GM23248 (cell line): Measurements from ENCODE around the gene POLA2. TPM values are rescaled to one million over a fixed set of nuclear protein-coding genes. Genes with fewer than 3 reads are reported as not detected.
A peak's percentile ranks its signal among the peaks of the same experiment; 100 is the strongest.

Experiments
- DNase-seq: peaks from one replicate; pipeline ENCODE4 v3.0.0-alpha.2; 2015
- H2AFZ ChIP-seq: fragments of 200-600 bp; sonication (generic); 2 replicates; pipeline ENCODE4 v1.6.1; 2016; ENCODE audit warnings: antibody characterized with exemption
- H3F3A ChIP-seq: fragments of 200-600 bp; sonication (generic); 2 replicates; pipeline ENCODE4 v1.6.1; 2016; ENCODE audit warnings: mild to moderate bottlenecking, antibody characterized with exemption, mixed run types; ENCODE audit not compliant: insufficient read depth
- H3K27ac ChIP-seq: fragments of 200-600 bp; sonication (generic); 2 replicates; pipeline ENCODE4 v1.5.1; 2016; ENCODE audit warnings: mild to moderate bottlenecking
- H3K27me3 ChIP-seq: fragments of 200-600 bp; sonication (generic); replicated peaks from 2 replicates; pipeline ENCODE4 v1.6.1; 2016; ENCODE audit warnings: mild to moderate bottlenecking; ENCODE audit not compliant: insufficient read depth
- H3K36me3 ChIP-seq: fragments of 200-600 bp; sonication (generic); 2 replicates; pipeline ENCODE4 v1.6.1; 2016; ENCODE audit warnings: low read depth, mild to moderate bottlenecking
- H3K4me1 ChIP-seq: fragments of 200-600 bp; sonication (generic); 2 replicates; pipeline ENCODE4 v1.6.1; 2016; ENCODE audit warnings: mild to moderate bottlenecking; ENCODE audit not compliant: insufficient read depth
- H3K4me2 ChIP-seq: fragments of 200-600 bp; sonication (generic); one replicate; pipeline ENCODE4 v1.6.1; 2016; ENCODE audit warnings: mild to moderate bottlenecking; ENCODE audit not compliant: unreplicated experiment
- H3K4me3 ChIP-seq: fragments of 200-600 bp; sonication (generic); 2 replicates; pipeline ENCODE4 v1.5.1; 2016; ENCODE audit warnings: mild to moderate bottlenecking
- H3K79me2 ChIP-seq: fragments of 200-600 bp; sonication (generic); 2 replicates; pipeline ENCODE4 v1.6.1; 2016; ENCODE audit warnings: mild to moderate bottlenecking; ENCODE audit not compliant: insufficient read depth
- H3K9ac ChIP-seq: fragments of 200-600 bp; sonication (generic); 2 replicates; pipeline ENCODE4 v1.6.1; 2016; ENCODE audit warnings: mild to moderate bottlenecking
- H3K9me2 ChIP-seq: fragments of 200-600 bp; sonication (generic); 2 replicates; pipeline ENCODE4 v1.6.1; 2016; ENCODE audit warnings: mixed run types, mild to moderate bottlenecking, moderate library complexity; ENCODE audit not compliant: insufficient read depth
- H3K9me3 ChIP-seq: fragments of 200-600 bp; sonication (generic); one replicate; pipeline ENCODE4 v1.6.1; 2017; ENCODE audit warnings: low read depth
- H4K20me1 ChIP-seq: fragments of 200-600 bp; sonication (generic); 2 replicates; pipeline ENCODE4 v1.6.0; 2016; ENCODE audit not compliant: insufficient read depth
- EZH2 ChIP-seq: fragments of 200-600 bp; sonication (generic); IDR thresholded peaks from 2 replicates; pipeline ENCODE4 v1.6.1; 2018; ENCODE audit warnings: antibody characterized with exemption, mild to moderate bottlenecking; ENCODE audit not compliant: insufficient read depth, poor library complexity, severe bottlenecking
- EZH2phosphoT487 ChIP-seq: fragments of 200-600 bp; sonication (generic); IDR thresholded peaks from 2 replicates; pipeline ENCODE4 v1.6.1; 2018; ENCODE audit warnings: antibody characterized with exemption, moderate library complexity, mild to moderate bottlenecking, low read depth; ENCODE audit not compliant: insufficient read depth
- WGBS, 2 experiments: methylation state at CpG; one replicate each; pipeline ENCODE4 v1.1.6; 2015 to 2017; ENCODE audit warnings: low lambda C conversion rate in 2 of 2, low coverage in 1 of 2; ENCODE audit errors: missing lambda C conversion rate in 2 of 2; 5-methylcytosine and 5-hydroxymethylcytosine counted together
- in situ Hi-C: fragments of 300-500 bp; cut with MboI; formaldehyde crosslinking; loops from 2 replicates; pipeline ENCODE4 v1.15.0; 2020
- polyA plus RNA-seq: library from polyadenylated mRNA; unstranded; fragments of >200 nt; fragmentation: Nextera tagmentation; extraction: Ambion mirVana; gene quantifications from 2 replicates; pipeline ENCODE4 v1.2.1, GENCODE V29; 2016
- total RNA-seq: library from RNA; depleted of rRNA; stranded (reverse); fragments of >200 nt; shearing (Covaris generic); gene quantifications from 2 replicates; pipeline ENCODE4 v1.2.3, GENCODE V29; 2014; rRNA removed

The POLA2 gene
- total and polyA plus RNA-seq, 2 experiments from 2014 or later: 8.6 to 8.7 TPM

GRCh38 chr11:65338676-65339075, 76.9 kb downstream of the POLA2 start:
- peaks cover 94% of the 10 kb centered on the region for H3K79me2 ChIP-seq
- H3K27me3 ChIP-seq: no peaks in the 10 kb centered on the region
- in situ Hi-C loops: no loop called here
- peaks cover 9% of the 10 kb centered on the region for H3K4me1 ChIP-seq
- no peak overlapping the region for H2AFZ ChIP-seq
- no peaks in the 10 kb centered on the region for H3K9me2 ChIP-seq
- peaks cover 25% of the 10 kb centered on the region for H3K36me3 ChIP-seq
- no peak overlapping the region for H3K4me3 ChIP-seq
- WGBS, 2 experiments: 68 to 74% methylated on average over 7 of the region's 7 CpGs
- no peak overlapping the region for H3K9ac ChIP-seq
- H3K27ac ChIP-seq: no peak overlapping the region
- H3F3A ChIP-seq: peaks cover 16% of the 10 kb centered on the region; the same call in 1 of the 2 replicates
- TF ChIP-seq EZH2: no peak
- TF ChIP-seq EZH2phosphoT487: no peak
- H3K4me2 ChIP-seq: no peak overlapping the region
- DNase-seq: no peak
- peaks cover 17% of the 10 kb centered on the region; the same call in 1 of the 2 replicates for H4K20me1 ChIP-seq
- no peaks in the 10 kb centered on the region for H3K9me3 ChIP-seq

DNA sequence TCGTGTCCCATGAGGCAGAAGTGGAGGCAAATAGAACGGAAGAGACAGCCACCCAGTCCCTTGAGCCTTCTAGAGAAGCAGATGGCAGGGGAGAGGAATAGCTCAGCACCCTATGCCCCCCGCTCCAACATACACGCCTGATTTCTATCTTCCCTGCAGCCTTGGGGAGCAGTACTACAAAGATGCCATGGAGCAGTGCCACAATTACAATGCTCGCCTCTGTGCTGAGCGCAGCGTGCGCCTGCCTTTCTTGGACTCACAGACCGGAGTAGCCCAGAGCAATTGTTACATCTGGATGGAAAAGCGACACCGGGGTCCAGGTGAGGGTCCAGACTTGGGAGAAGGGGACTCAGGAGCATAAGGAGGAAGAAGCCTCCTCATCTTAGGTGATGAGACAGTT, 78.5 kb downstream of the POLA2 start:
- peaks cover 7% of the 10 kb centered on the region; the same call in 1 of the 2 replicates for H3F3A ChIP-seq
- H3K36me3 ChIP-seq: peaks cover 32% of the 10 kb centered on the region
- H3K27me3 ChIP-seq: no peaks in the 10 kb centered on the region
- in situ Hi-C loops: no loop called here
- H4K20me1 ChIP-seq: peaks cover 13% of the 10 kb centered on the region; the same call in 1 of the 2 replicates
- H3K79me2 ChIP-seq: peaks cover 82% of the 10 kb centered on the region
- H3K4me3 ChIP-seq: no peak overlapping the region
- DNase-seq: no peak
- H3K9ac ChIP-seq: no peak overlapping the region
- no peaks in the 10 kb centered on the region for H3K9me3 ChIP-seq
- no peak overlapping the region for H3K4me2 ChIP-seq
- no peaks in the 10 kb centered on the region for H3K9me2 ChIP-seq
- 84% methylated on average over 11 of the region's 11 CpGs for WGBS, 2 experiments
- no peak overlapping the region for H2AFZ ChIP-seq
- TF ChIP-seq EZH2phosphoT487 (no peak), EZH2 (no peak)
- H3K27ac ChIP-seq: no peak overlapping the region
- peaks cover 6% of the 10 kb centered on the region for H3K4me1 ChIP-seq

- Histone ChIP-seq H3F3A (no peaks in the 10 kb centered on the region; the same call in 1 of the 2 replicates), H2AFZ (no peak overlapping the region), H3K4me3 (no peak overlapping the region), H3K4me2 (no peak overlapping the region), H3K9me2 (no peaks in the 10 kb centered on the region), H3K79me2 (peaks cover 65% of the 10 kb centered on the region), H4K20me1 (peaks cover 11% of the 10 kb centered on the region; the same call in 1 of the 2 replicates), H3K9me3 (no peaks in the 10 kb centered on the region), H3K27me3 (no peaks in the 10 kb centered on the region), H3K36me3 (peaks cover 47% of the 10 kb centered on the region), H3K9ac (no peak overlapping the region), H3K4me1 (no peaks in the 10 kb centered on the region), H3K27ac (no peak overlapping the region)
- TF ChIP-seq EZH2 (no peak), EZH2phosphoT487 (no peak)
- 74 to 76% methylated on average over 3 of the region's 3 CpGs for whole genome bisulfite sequencing, 2 experiments
- DNase-seq: peak; percentile 40
- in situ Hi-C loops: no loop called here
Measured at GRCh38 chr11:65341856-65342255, 80.1 kb downstream of the POLA2 start.

Other genes with a start within 250 kb of the POLA2 start
- gene ARL2, start 247.8 kb upstream of the POLA2 start, total RNA-seq: 96.6 and 115 TPM in 2 replicates
- gene ARL2, start 247.8 kb upstream of the POLA2 start, polyA plus RNA-seq: 143 and 155 TPM in 2 replicates
- 14.9 and 17.5 TPM in 2 replicates for gene SNX15, start 234.5 kb upstream of the POLA2 start, total RNA-seq
- 17.2 and 17.7 TPM in 2 replicates for gene SNX15, start 234.5 kb upstream of the POLA2 start, polyA plus RNA-seq
- 8.0 and 14.9 TPM in 2 replicates for gene SAC3D1, start 220.8 kb upstream of the POLA2 start, total RNA-seq
- 12.8 and 13.2 TPM in 2 replicates for gene SAC3D1, start 220.8 kb upstream of the POLA2 start, polyA plus RNA-seq
- 37.7 and 40.7 TPM in 2 replicates for gene NAALADL1, start 203.4 kb upstream of the POLA2 start, total RNA-seq
- 26.6 and 27.9 TPM in 2 replicates for gene NAALADL1, start 203.4 kb upstream of the POLA2 start, polyA plus RNA-seq
- gene CDCA5, start 177.9 kb upstream of the POLA2 start, total RNA-seq: 16.8 and 17.5 TPM in 2 replicates
- 11.9 and 12.4 TPM in 2 replicates for gene CDCA5, start 177.9 kb upstream of the POLA2 start, polyA plus RNA-seq
- gene ZFPL1, start 177.7 kb upstream of the POLA2 start, total RNA-seq: 55.2 and 66.8 TPM in 2 replicates
- 62.8 and 64.9 TPM in 2 replicates for gene ZFPL1, start 177.7 kb upstream of the POLA2 start, polyA plus RNA-seq
- 285 and 339 TPM in 2 replicates for gene VPS51, start 165.7 kb upstream of the POLA2 start, total RNA-seq
- 30.7 and 37.1 TPM in 2 replicates for gene VPS51, start 165.7 kb upstream of the POLA2 start, polyA plus RNA-seq
- gene TM7SF2, start 150.1 kb upstream of the POLA2 start, total RNA-seq: 0.65 and 0.89 TPM in 2 replicates
- gene TM7SF2, start 150.1 kb upstream of the POLA2 start, polyA plus RNA-seq: 2.5 and 2.6 TPM in 2 replicates
- gene ZNHIT2, start 144.3 kb upstream of the POLA2 start, total RNA-seq: 12.3 and 13.2 TPM in 2 replicates
- 15.5 and 15.6 TPM in 2 replicates for gene ZNHIT2, start 144.3 kb upstream of the POLA2 start, polyA plus RNA-seq
- 180 and 199 TPM in 2 replicates for gene FAU, start 139.8 kb upstream of the POLA2 start, total RNA-seq
- gene FAU, start 139.8 kb upstream of the POLA2 start, polyA plus RNA-seq: 342 and 365 TPM in 2 replicates
- 65.6 and 78.4 TPM in 2 replicates for gene MRPL49, start 139.6 kb upstream of the POLA2 start, total RNA-seq
- gene MRPL49, start 139.6 kb upstream of the POLA2 start, polyA plus RNA-seq: 48.6 and 53.3 TPM in 2 replicates
- 29.5 and 64.2 TPM in 2 replicates for gene SYVN1, start 127.4 kb upstream of the POLA2 start, total RNA-seq
- gene SYVN1, start 127.4 kb upstream of the POLA2 start, polyA plus RNA-seq: 18.0 and 21.2 TPM in 2 replicates
- not detected in 2 replicates for gene SPDYC, start 91.7 kb upstream of the POLA2 start, total RNA-seq
- not detected in 2 replicates for gene SPDYC, start 91.7 kb upstream of the POLA2 start, polyA plus RNA-seq
- 127 and 145 TPM in 2 replicates for gene CAPN1, start 80.0 kb upstream of the POLA2 start, total RNA-seq
- gene CAPN1, start 80.0 kb upstream of the POLA2 start, polyA plus RNA-seq: 106 and 110 TPM in 2 replicates
- gene CDC42EP2, start 52.9 kb downstream of the POLA2 start, total RNA-seq: 32.1 and 32.6 TPM in 2 replicates
- 37.9 and 40.3 TPM in 2 replicates for gene CDC42EP2, start 52.9 kb downstream of the POLA2 start, polyA plus RNA-seq
- gene DPF2, start 71.9 kb downstream of the POLA2 start, total RNA-seq: 27.7 and 30.0 TPM in 2 replicates
- 51.2 and 54.1 TPM in 2 replicates for gene DPF2, start 71.9 kb downstream of the POLA2 start, polyA plus RNA-seq
- gene TIGD3, start 92.8 kb downstream of the POLA2 start, total RNA-seq: not detected in 2 replicates
- gene TIGD3, start 92.8 kb downstream of the POLA2 start, polyA plus RNA-seq: not detected in 2 replicates
- gene SLC25A45, start 120.7 kb downstream of the POLA2 start, total RNA-seq: 3.6 and 6.4 TPM in 2 replicates
- 3.7 and 3.9 TPM in 2 replicates for gene SLC25A45, start 120.7 kb downstream of the POLA2 start, polyA plus RNA-seq
- 80.2 and 106 TPM in 2 replicates for gene FRMD8, start 124.7 kb downstream of the POLA2 start, total RNA-seq
- 25.4 and 30.0 TPM in 2 replicates for gene FRMD8, start 124.7 kb downstream of the POLA2 start, polyA plus RNA-seq
- 74.3 and 143 TPM in 2 replicates for gene NEAT1, start 160.8 kb downstream of the POLA2 start, total RNA-seq
- gene NEAT1, start 160.8 kb downstream of the POLA2 start, polyA plus RNA-seq: 36.2 and 50.7 TPM in 2 replicates
- gene MALAT1, start 237.1 kb downstream of the POLA2 start, total RNA-seq: 2,638 and 3,272 TPM in 2 replicates
- gene MALAT1, start 237.1 kb downstream of the POLA2 start, polyA plus RNA-seq: 7,376 and 13,207 TPM in 2 replicates